Lung (tissue), 12 donors: Measurements from ENCODE around the gene EDC4. TPM values are rescaled to one million over a fixed set of nuclear protein-coding genes. Genes with fewer than 3 reads are reported as not detected.

ENCODE experiments used
- ATAC-seq: fragments of 200-7000 bp; cut with Tn5 transposase; one replicate; pipeline ENCODE4 v1.9.1; 2020; ENCODE audit warnings: moderate number of reproducible peaks; ENCODE audit not compliant: insufficient read depth, low FRiP score
- DNase-seq, 3 donors: peaks; one replicate each; pipeline ENCODE4 v3.0.0-alpha.2; 2013 to 2017
- H3K27ac ChIP-seq, 2 donors: one replicate each; pipeline ENCODE4 v1.5.1; 2013; ENCODE audit warnings: mild to moderate bottlenecking in 2 of 2, moderate library complexity in 2 of 2, control low read depth in 1 of 2, inconsistent platforms in 1 of 2, low read depth in 1 of 2, low read length in 1 of 2
- H3K27me3 ChIP-seq, 3 donors: one replicate each; pipeline ENCODE4 v1.5.1; 2013; ENCODE audit warnings: low read length in 2 of 3; ENCODE audit not compliant: control insufficient read depth in 3 of 3, insufficient read depth in 3 of 3
- H3K36me3 ChIP-seq, 4 donors: one replicate each; pipeline ENCODE4 v1.5.1; 2013; ENCODE audit warnings: low read length in 4 of 4, mild to moderate bottlenecking in 1 of 4, moderate library complexity in 1 of 4; ENCODE audit not compliant: control insufficient read depth in 4 of 4, insufficient read depth in 4 of 4
- H3K4me1 ChIP-seq, 5 donors: one replicate each; pipeline ENCODE4 v1.5.1; 2013; ENCODE audit warnings: low read length in 5 of 5, mild to moderate bottlenecking in 2 of 5, moderate library complexity in 1 of 5; ENCODE audit not compliant: control insufficient read depth in 5 of 5, insufficient read depth in 5 of 5
- H3K4me3 ChIP-seq: one replicate; pipeline ENCODE4 v1.5.1; 2013; ENCODE audit warnings: mild to moderate bottlenecking, control low read depth, moderate library complexity
- H3K9ac ChIP-seq, 2 donors: one replicate each; pipeline ENCODE4 v1.5.1; 2013; ENCODE audit warnings: low read length in 2 of 2, control low read depth in 1 of 2; ENCODE audit not compliant: insufficient read depth in 1 of 2
- H3K9me3 ChIP-seq, 4 donors: one replicate each; pipeline ENCODE4 v1.5.1; 2013; ENCODE audit warnings: low read length in 3 of 4, mild to moderate bottlenecking in 1 of 4, moderate library complexity in 1 of 4; ENCODE audit not compliant: control insufficient read depth in 4 of 4, insufficient read depth in 3 of 4
- CTCF ChIP-seq: IDR thresholded peaks from 2 replicates; pipeline ENCODE4 v1.5.1; 2012; ENCODE audit warnings: mild to moderate bottlenecking; ENCODE audit errors: control extremely low read depth, extremely low read depth
- WGBS, 2 donors: extraction: QIAGEN DNeasy Blood & Tissue Kit; methylation state at CpG; one replicate each; pipeline ENCODE4 v1.1.7; 2013; 5-methylcytosine and 5-hydroxymethylcytosine counted together
- polyA plus RNA-seq, 2 donors: library from polyadenylated mRNA; stranded (reverse); fragments of 200-250 nt; gene quantifications; one replicate each; pipeline ENCODE4 v1.2.1, GENCODE V29; 2013
- total RNA-seq, 2 donors: library from RNA; depleted of rRNA in 1 of 2; stranded (reverse); fragments of >200 nt in 1 of 2; gene quantifications; one replicate each; pipeline ENCODE4 v1.2.1, GENCODE V29; 2014 to 2021
- donor health status: control.
- donor health status: control.
- donor health status: Bipolar disorder and iron deficiency.
- donor health status: healthy.
- donor health status: DM: yes; HTN: yes; CAD: no.

EDC4 gene
- total and polyA plus RNA-seq, 4 donors, result 33.5 to 60.5 (median 39.5) TPM

DNA sequence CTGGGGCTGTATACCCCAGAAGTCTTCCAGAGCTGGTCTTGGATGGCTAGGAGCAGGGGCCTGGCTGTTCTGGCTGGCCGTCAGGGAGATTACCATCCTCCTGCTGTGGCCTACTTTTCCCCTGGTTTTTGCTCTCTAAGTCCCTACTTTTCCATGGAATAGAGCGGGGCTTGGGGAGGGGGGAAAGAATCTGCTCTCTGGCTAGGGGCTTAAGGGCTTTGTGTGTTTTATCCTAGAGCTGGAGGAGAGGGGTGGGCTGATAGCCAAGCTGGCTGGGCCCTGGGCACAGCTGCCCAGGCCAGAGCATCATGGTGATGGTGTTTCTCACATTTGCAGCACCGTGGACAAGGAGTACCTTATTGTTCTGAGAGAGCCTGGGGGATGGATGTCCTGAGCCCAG is 15.5 kb downstream of the EDC4 start:
- Histone ChIP-seq H3K27ac (no peak overlapping the region), H3K9ac (no peak overlapping the region), H3K9me3 (no peaks in the 10 kb centered on the region), H3K27me3 (no peaks in the 10 kb centered on the region), H3K4me1 (peaks cover 0 to 17% (median 3%) of the 10 kb centered on the region in 5 donors), H3K36me3 (peaks cover 0 to 13% (median 3%) of the 10 kb centered on the region in 4 donors), H3K4me3 (no peak overlapping the region)
- 84 to 91% methylated on average over 3 of the region's 3 CpGs for WGBS, 2 donors
- TF ChIP-seq CTCF, result no peak
- ATAC-seq (no peak), DNase-seq (no peak)

- TF ChIP-seq CTCF, result no peak
- 68 to 78% methylated on average over 5 of the region's 5 CpGs for WGBS, 2 donors
- peak overlapping the region in 1 of 2 donors; percentile 73 for H3K27ac ChIP-seq
These were observed 19.5 kb downstream of the EDC4 start for GRCh38 chr16:67892375-67892774.

GRCh38 chr16:67892899-67893742 is 20.3 kb downstream of the EDC4 start, which contains the start of gene PSKH1:
TSS of gene PSKH1 (plus strand) at chr16:67893254. CDS start at chr16:67908750, 15,496 bp downstream.
- H3K4me3 ChIP-seq, result peak within 1 kb of the TSS; percentile 82
- H3K36me3 ChIP-seq, result no peaks in the 10 kb centered on the region
- peaks cover 7 to 17% (median 8%) of the 10 kb centered on the region in 5 donors for H3K4me1 ChIP-seq
- H3K9ac ChIP-seq, result peak within 1 kb of the TSS; percentile 94 to 95
- H3K27ac ChIP-seq, result peak within 1 kb of the TSS; percentile 95 to 100
- DNase-seq, result peak; percentile 98
- ATAC-seq, result peak; percentile 95
- no peaks in the 10 kb centered on the region for H3K27me3 ChIP-seq
- TF ChIP-seq CTCF, result no peak
- no peaks in the 10 kb centered on the region for H3K9me3 ChIP-seq
- 0 to 1% methylated on average over 49 to 90 of the region's 90 CpGs for WGBS, 2 donors

More at GRCh38 chr16:67892375-67892774, 19.5 kb downstream of the EDC4 start:
- Histone ChIP-seq H3K27me3 (no peaks in the 10 kb centered on the region), H3K9me3 (no peaks in the 10 kb centered on the region), H3K36me3 (no peaks in the 10 kb centered on the region), H3K4me3 (no peak overlapping the region), H3K9ac (peak overlapping the region in 1 of 2 donors; percentile 85), H3K4me1 (peaks cover 4 to 17% (median 8%) of the 10 kb centered on the region in 5 donors)
- ATAC-seq (no peak), DNase-seq (no peak)
